Stromal cell of bone marrow (primary cell): ENCODE data around the gene OR6P1.

Experiments used
- DNase-seq: peaks from one replicate; pipeline ENCODE4 v3.0.0-alpha.2; 2012; ENCODE audit warnings: low read depth

Gene OR6P1, protein sequence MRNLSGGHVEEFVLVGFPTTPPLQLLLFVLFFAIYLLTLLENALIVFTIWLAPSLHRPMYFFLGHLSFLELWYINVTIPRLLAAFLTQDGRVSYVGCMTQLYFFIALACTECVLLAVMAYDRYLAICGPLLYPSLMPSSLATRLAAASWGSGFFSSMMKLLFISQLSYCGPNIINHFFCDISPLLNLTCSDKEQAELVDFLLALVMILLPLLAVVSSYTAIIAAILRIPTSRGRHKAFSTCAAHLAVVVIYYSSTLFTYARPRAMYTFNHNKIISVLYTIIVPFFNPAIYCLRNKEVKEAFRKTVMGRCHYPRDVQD

DNA sequence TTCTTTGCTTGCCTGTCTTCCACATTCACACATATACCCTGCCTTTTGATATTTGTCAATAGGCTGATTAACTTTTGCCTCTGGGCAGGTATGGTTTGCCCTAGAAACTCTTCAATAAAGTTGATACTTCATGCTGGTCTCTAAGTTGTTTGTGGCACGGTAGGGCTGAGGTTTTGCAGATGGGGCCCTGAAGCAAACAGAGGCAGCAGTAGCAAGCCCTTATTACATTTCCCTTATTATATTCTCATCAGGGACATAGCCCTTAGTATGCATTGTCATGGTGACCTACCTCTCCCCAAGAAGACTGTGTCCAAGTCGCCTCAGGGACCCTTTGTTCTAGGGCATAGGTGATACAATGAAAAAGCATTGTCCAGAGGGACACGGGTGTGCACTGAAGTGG is at the start of gene OR6P1:
OR6P1 (minus strand) TSS at position 101 of the 400 bp plus-strand sequence. CDS start 6,976 bp downstream, outside the sequence.
- DNase-seq = no peak

DNA sequence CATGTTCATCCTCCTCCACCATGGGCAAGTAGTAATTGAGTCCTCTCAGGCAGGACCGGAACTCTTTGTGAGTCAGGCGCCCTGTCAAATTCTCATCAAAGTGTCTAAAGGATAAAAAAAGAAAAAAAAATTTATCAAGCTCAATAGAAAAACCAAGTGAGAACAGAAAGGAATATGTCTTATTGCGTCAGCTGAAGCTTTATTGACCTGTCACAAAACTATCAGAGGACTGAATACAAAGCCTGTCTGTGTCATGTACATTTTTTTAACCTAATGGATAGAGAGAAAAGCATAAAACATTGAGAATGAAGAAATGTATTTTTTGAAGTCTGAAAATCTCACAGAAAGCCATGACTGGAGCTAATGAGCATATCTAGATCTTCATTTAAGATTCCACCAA is 43.4 kb upstream of the OR6P1 start:
- no peak for DNase-seq

DNA sequence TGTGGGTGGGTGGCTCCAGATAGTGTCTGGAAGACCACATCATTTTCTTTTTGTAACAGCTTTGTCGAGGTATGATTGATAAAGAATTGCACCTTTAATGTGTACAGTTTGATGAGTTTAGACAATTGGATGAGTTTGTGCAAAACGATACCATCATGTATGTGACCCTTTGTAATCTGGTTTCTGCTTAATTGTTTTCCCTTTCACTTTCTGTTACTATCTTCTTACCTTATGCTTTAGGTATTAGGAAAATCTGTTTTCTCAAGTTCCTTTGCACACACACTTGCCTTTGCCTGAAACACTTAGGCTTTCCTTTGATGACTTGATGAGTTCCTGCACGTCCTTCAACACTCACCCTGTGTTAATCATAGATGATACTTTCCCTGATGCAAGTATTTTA is 41.5 kb upstream of the OR6P1 start:
- no peak for DNase-seq

DNA sequence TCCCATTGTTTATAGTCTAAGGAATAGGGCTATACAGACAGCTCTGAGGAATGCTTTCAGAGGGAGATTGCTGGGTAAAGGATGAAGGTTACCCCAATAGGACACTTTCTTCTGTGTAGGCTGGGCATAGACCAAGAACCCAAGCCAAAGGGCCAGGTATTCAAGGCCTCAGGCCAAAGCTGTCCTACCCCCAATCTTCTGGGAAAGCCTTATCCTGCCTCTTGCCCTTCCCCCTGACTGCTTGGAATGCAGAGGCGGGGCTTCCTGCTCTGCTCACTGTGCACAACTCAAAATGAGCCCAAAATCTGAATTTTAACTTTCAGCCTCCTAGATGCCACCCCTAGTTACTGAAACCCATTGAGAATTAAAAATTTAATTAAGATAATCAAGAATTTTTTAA is 36.9 kb upstream of the OR6P1 start:
- DNase-seq = no peak

DNA sequence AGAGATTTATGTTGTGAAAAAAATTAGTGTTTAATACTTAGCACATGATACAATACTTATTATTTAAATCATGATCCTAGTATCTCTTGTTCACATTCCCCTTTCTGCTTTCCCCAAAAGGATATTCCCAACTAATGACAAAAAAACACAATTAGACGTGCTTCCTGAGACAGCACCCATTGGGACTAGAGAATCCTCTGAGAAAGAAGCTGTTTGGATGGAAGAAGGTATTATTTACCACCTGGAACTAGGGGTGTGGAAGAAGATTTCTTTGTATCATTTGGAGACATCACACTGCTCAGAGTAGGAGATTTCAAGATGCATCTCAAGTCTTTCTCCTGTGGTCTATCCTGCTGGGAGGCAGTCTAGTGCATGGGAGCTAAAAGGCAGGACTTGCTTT is 34.6 kb upstream of the OR6P1 start, which contains the start of gene OR10Z1:
OR10Z1 (plus strand) TSS at position 301 of the 400 bp plus-strand sequence. CDS start 1,171 bp downstream, outside the sequence.
- DNase-seq = no peak

DNA sequence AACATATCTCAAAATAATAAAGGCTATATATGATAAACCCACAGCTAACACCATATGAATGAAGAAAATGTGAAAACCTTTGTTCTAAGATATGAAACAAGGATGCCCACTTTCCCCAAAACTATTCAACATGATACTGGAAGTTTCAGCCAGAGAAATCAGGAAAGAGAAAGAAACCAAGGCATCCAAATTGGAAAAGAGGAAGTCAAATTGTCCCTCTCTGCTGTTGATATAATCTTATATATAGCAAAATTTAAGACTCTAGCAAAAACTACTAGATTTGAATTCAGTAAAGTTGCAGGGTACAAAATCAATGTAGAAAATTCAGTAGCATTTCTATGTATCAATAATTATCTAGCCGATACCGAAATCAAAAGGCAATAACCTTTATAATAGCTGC is 30.4 kb upstream of the OR6P1 start:
- DNase-seq = no peak

DNA sequence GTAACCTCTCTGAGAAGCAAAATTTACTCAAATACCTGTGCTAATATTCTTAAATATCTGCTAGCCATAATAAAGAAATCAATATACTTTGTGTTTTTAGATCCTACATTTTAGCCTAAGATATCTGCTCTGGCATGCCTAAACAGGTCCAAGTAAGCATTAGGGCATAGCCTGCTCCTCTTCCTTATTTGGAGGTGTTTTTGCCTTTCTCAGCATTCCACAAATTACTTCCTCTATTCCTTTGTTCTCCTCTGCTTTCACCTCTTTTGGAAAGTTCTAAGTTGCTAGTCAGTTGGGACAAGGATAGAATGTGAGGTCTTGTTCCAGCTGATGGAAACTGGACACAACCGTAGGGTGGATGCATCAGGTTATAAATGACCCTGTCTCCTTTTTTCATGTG is 16.6 kb upstream of the OR6P1 start:
- DNase-seq = no peak

DNA sequence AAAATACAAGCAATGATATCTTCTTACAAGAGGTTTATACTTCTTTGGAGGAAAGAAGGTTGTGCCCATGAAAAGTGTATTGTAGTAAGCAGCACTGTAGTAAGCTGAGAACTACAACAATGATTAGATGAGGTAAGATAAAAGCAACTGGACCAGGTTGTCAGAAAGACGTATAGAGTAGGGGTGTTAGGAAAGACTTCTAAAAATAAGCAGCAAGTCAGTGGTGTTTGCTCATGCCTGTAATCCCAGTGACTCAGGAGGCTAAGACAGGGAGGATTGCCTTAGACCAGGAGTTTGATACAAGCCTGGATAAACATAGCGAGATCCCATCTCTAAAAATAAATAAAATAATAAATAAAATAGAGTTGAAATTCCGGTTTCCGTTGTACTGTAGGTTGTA is 13.6 kb upstream of the OR6P1 start:
- no peak for DNase-seq

DNA sequence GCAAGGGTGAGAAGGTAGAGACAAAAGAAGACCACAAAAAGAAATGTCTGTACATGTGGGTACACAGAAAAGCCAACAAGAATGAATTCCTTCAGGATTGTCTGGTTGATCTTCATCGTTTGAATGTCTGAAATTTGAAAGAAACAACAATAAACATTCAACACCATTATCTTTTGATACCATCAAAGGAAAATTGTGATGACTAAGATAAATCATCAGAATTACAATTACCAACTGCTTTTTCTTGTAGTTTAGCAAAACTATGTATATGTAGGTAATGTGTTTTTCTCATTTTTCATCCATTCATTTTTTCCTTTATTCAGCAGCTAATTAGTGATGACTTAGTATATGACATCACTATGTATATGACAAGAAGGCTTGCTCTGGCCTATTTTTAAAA is 9.4 kb upstream of the OR6P1 start, which contains the start of gene OR10X1:
OR10X1 (minus strand) TSS at position 167 of the 400 bp plus-strand sequence; CDS start at position 167, 0 bp downstream.
- no peak for DNase-seq

DNA sequence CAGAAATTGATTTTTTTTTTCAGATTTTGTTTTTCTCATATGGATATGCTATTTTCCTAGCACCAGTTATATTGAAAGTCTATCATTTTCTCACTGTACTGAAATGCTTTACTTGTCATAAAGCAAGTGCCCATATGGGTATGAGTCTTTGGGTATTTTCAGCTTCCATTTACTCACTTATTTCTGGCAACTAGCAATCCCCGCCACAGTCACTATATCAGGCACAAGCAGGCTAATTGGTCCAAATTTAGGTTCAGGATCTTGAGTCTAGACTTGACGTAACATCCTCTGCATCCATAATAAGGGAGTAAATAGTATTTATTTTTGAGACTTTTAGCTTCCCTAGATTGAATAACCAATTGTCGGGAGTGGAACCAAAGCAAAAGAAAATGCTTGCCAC is 7.2 kb upstream of the OR6P1 start:
- no peak for DNase-seq

DNA sequence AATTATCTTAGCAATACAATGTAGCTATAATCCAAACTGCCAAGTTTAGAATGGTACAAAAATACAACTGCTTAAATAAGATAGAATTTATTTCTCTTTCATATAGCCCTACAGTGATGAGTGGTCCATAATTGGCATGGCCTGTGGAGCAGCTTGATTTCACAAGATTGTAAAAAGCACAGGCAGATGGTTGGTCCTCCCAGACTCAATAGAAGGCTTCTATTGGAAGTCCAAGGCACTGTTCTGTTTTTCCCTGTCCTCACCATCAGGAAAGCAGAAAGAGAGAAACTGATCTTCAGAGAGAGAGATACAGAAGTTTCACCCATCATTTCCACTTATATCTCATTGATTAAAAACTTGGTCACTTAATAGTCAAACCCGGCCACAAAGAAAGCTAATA is 1.8 kb upstream of the OR6P1 start:
- DNase-seq = no peak

DNA sequence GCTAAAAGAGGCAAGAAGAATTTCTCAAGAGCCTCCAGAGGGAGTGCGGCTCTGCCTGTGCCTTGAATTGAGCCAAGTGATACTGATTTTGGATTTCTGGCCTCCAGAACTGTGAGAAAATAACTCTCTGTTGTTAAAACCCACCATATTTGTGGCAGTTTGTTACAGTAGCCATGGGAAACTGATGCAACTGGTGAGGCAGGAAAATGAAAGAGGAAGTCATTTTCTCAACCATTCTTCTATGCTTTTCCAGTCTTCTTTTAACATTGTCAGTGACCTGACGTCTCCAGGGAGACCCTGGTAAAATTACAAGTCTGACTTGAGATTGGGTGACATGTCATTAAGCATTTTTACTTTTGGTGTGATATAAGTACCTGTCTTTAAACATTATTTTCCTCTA is 5.8 kb downstream of the OR6P1 start:
- DNase-seq = no peak

DNA sequence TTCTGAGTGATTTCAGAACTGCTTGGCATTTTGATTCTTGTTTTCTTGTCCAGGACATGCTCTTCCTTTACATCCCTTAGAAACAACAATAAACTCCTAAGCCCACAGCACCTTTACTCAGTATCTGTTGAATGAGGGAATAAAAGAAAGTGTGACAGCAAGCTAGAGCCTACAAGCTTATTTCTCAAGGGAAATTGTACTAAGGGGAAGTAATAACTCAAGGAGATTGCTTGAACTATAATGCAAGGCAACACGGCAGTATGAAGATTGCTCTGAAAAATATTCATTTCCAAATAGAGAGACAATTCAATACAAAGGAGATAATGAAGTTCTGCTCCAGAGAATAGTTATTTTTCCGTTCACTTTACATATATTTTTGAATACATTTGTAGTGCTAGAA is 6.5 kb downstream of the OR6P1 start:
- DNase-seq = no peak

DNA sequence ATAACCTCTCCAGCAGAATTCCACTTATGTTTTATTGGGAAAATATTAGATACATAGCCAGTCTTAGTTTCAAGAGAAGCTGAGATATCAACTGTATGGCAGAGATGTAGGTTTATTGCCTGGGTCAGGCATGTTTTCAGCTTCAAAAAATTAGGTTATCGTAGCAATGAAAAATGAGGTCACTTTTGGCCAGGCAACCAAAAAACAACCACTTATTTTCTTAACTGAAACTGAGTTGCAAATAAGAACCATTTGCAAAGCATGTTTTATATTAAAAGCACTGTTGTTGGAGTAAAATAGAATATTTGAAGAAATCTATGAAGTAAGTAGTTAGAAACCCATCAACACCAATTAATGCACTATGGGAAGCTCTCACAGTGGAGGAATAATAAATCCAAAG is 10.7 kb downstream of the OR6P1 start:
- no peak for DNase-seq

DNA sequence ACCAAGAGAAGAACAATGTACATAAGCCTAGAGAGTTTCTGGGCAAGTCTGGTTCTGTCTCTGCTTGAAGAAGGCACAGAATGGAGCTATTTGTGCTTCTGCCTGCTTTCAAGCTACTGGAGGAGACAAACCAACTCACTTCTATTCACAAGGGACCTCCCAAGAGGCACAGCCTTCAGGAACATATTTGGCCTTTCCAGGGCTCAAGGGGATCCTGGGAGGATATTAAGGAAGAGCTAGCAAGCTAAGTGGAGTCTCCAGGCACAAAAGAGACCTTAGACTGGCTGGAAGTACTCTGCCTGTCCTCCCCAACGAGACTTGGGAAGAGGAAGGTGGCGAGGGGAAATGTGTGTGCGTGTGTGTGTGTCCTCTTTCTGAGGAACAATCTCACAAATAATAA is 16.0 kb downstream of the OR6P1 start, which contains the start of gene OR6Y1:
OR6Y1 (minus strand) TSS at position 54 of the 400 bp plus-strand sequence. CDS start 6,300 bp downstream, outside the sequence.
- no peak for DNase-seq

DNA sequence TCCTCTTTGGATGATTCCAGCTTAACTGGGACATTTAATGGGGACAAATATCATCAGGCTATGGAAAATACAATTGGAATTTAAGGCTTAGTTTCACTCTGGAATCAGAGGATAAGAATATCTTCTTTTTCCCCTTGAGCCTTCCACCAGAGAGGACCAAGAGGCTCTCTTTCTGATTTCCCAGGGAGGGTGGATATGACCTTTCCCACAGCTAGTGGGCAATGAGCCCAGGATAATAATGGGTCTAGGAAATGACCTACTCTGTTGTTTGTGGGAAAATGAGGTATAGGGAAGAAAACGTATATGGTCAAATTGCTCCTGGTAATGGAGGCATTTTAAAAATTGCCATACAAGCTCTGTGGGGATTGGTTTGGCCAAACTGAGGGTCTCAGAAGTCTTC is 18.1 kb downstream of the OR6P1 start:
- no peak for DNase-seq

DNA sequence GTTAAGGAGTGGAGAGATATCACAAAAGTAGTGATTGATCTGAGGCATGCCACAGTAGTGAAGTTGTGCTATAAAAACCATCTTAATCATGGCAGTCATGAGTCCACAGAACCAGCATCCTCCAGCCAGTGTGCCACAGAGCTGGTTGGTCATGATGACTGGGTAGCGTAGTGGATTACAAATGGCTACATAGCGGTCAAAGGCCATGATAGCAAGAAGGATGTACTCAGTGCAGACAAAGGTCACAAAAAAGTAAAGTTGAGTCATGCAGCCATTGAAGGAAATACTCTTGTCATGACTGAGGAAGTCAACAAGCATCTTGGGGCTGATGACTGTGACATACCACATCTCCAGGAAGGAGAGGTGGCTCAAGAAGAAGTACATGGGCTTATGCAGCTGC is 22.8 kb downstream of the OR6P1 start:
- DNase-seq = no peak

DNA sequence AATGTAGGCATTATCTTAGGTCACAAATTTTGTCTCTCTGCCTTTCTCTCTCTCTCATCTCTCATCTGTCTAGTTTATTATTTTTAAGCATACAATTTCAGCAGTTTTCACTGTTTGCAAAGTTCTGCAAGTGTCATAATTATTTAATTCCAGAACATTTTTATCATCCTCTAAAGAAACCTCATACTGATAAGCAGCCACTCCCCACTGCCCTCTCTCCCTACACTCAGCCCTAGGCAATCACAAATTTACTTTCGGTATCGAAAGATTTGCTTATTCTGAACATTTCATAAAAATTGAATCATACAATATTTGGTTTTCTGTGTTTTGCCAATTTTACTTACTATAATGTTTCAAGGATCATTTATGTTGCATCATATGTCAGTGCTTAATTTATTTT is 32.8 kb downstream of the OR6P1 start:
- DNase-seq = no peak

DNA sequence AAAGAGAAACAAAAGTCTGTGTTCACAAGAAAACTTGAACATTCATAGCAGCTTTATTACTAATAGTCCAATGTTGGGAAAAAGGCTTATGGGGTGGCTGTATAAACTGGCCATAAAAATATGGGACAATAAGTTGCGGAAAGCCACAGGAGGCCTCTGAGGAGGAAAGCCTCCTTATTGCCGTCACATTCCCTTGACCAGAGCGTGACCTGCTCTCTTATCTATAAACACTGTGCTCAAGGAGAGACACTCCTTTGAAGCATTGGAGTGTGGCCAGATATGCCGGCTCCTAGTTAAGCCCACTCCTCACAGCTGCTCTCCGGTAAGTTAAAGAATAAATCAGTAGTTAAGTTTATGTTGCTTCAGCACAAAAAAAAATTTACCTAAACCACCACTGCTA is 35.9 kb downstream of the OR6P1 start:
- DNase-seq = no peak

DNA sequence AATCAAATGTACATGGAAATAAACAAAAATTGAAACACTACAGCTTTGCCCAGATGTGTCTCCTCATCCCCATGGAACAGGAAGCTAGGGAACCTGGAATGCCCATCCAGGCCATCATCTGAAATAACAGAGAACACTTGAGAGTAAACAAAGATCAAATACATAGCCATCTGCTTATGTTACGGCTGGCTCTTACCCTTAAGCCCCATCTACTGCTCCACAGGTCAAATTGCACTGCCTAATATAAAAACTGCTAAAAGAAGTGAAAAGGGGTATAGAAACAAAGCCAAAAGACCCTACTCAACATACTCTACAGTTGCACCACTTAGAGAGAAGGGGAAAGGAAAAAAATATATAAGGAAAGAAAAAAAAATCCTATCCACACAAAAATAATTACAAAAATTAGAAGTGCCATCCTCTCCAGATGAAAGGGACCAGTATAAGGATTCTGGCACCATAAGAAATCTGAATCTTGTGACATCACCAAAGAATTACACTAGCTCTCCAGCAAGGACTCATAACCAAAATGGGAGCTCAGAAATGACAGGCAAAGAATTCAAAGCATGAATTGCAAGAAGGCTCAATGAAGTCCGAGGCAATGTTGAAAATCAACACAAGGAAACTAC is 43.1 kb downstream of the OR6P1 start:
- no peak for DNase-seq

DNA sequence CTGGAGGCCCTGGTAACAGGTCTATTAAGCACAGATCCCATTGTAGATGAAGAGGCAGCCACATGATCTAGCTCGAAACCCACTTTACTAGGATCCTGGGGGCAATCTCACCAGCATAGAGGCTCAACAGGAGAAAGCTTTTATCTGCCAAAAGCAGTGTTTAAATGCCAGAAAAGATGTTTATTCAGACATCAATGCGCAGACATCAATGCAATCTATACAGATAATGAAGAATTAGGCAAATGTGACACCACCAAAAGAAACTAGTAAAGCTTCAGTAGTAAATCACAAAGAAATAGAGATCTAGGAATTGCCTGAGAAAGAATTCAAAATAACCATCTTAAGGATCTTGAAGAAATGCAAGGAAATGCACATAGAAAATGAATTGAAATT is 48.7 kb downstream of the OR6P1 start:
- DNase-seq = no peak

DNA sequence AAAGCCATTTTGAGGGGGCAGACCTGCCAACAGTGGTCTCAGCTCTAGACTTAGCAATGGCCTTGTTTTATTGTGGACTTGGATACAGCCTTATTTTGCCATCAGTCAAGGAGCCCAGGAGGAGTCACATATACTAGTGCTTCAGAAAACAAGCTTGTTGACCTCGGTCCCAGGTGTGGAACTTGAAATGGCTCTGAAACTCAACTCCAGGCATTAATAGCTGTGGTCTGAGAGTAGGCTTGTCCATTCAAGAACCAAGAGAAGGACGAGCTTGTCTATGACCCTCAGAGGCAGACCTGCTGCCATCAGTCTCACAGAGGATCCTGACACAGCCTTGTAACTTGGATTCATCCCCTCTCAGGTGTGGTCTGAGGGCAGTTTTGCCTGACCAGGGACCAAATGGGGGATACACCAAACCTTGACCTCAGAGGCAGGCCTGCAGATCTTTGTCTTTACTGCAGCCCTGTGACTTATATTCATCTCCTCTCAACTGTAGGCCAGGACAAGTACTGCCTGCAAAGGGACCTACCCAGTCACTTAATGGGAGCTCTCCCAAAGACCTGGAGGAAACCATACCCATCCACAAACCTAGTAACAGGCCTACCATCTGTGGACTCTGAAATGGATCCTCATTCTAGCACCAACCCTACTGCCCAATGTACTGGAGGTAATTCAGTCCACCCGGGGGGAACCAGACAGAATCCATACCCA is 49.3 kb downstream of the OR6P1 start:
- DNase-seq = no peak

DNA sequence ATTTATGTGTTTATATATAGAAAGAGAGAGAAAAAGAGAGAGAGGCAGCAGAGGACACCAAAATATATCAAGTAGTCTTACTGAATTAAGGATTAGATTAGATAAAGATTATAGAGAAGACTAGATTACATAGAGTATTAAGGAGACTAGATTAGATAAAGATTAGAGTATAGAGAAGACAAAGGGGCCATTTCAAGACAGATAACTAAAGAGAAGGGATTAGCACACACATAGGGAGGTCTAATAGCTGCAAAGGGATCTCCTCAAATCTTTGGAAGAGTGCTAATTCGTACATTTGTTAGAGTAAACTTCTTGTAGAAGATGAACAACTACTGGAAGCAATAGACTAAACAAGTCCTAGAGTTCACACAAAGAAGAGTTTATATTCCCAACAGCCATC is 50.4 kb downstream of the OR6P1 start:
- no peak for DNase-seq
